AG04449 (cell line): ENCODE data around the gene KRTAP6-3.

Experiments used
- CTCF ChIA-PET: fragments of 350-600 bp; formaldehyde crosslinking; extraction: SDS; loops from one replicate; lab custom pipeline; 2021; ENCODE audit warnings: antibody characterized with exemption; lab: Yijun Ruan, JAX
- POLR2A ChIA-PET: fragments of 400-600, 350-600 bp; formaldehyde crosslinking; extraction: SDS; loops from one replicate; lab custom pipeline; 2020; ENCODE audit warnings: antibody characterized with exemption, inconsistent platforms; lab: Yijun Ruan, JAX
- DNase-seq: peaks from one replicate; pipeline ENCODE4 v3.0.0-alpha.2; 2010; ENCODE audit warnings: low read depth, low spot score
- H3K4me3 ChIP-seq: 2 replicates; pipeline ENCODE4 v1.5.1; 2011; ENCODE audit warnings: low read depth, mild to moderate bottlenecking, control low read depth, low read length
- CTCF ChIP-seq: IDR thresholded peaks from one replicate; pipeline ENCODE4 v1.5.1; 2011; ENCODE audit warnings: mild to moderate bottlenecking, moderate library complexity, low read length, control low read depth, inconsistent platforms; ENCODE audit not compliant: insufficient read depth; ENCODE audit errors: missing control alignments

The KRTAP6-3 gene

GRCh38 chr21:30628109-30628508 lies 35.9 kb downstream of the KRTAP6-3 start:
- POLR2A ChIA-PET: no interaction called here
- no peak overlapping the region for H3K4me3 ChIP-seq
- no peak for DNase-seq
- no peak for TF ChIP-seq CTCF
- CTCF ChIA-PET: no interaction called here

- no peak overlapping the region for H3K4me3 ChIP-seq
- DNase-seq: no peak
- no peak for TF ChIP-seq CTCF
- POLR2A ChIA-PET: no interaction called here
- CTCF ChIA-PET: no interaction called here
Observed at GRCh38 chr21:30629200-30629599, 37.0 kb downstream of the KRTAP6-3 start.

GRCh38 chr21:30634906-30635305 lies 42.7 kb downstream of the KRTAP6-3 start, which contains the start of gene KRTAP20-2:
TSS of gene KRTAP20-2 (plus strand) at chr21:30635206. CDS start at chr21:30635264, 58 bp downstream.
- no peak for TF ChIP-seq CTCF
- POLR2A ChIA-PET: no interaction called here
- DNase-seq: no peak
- H3K4me3 ChIP-seq: no peak within 1 kb of the TSS
- CTCF ChIA-PET: no interaction called here

- CTCF ChIA-PET: no interaction called here
- POLR2A ChIA-PET: no interaction called here
Observed at GRCh38 chr21:30638686-30639085, 46.4 kb downstream of the KRTAP6-3 start.

GRCh38 chr21:30642564-30642963 lies 50.3 kb downstream of the KRTAP6-3 start, which contains the start of gene KRTAP20-3:
TSS of gene KRTAP20-3 (plus strand) at chr21:30642864.
- DNase-seq: no peak
- POLR2A ChIA-PET: no interaction called here
- no peak for TF ChIP-seq CTCF
- CTCF ChIA-PET: no interaction called here
- H3K4me3 ChIP-seq: no peak within 1 kb of the TSS

More at GRCh38 chr21:30638686-30639085, 46.4 kb downstream of the KRTAP6-3 start:
- TF ChIP-seq CTCF: no peak
- DNase-seq: no peak
- H3K4me3 ChIP-seq: no peak overlapping the region
